Mammary microvascular endothelial cell (primary cell): Measurements from ENCODE around the gene NANOS1. TPM values are rescaled to one million over a fixed set of nuclear protein-coding genes. Genes with fewer than 3 reads are reported as not detected.

Experiments used
- total RNA-seq: library from RNA; depleted of rRNA; stranded (reverse); fragments of >200 nt; gene quantifications from 2 replicates; pipeline ENCODE4 v1.2.3, GENCODE V29; 2015

Gene NANOS1
- total RNA-seq, result 0.13 and 0.25 TPM in 2 replicates

GRCh38 chr10:119029613-119030420 lies at the start of gene NANOS1:
Gene NANOS1 (plus strand): TSS chr10:119029714. CDS start chr10:119029802, 88 bp downstream.

GRCh38 chr10:119080521-119081259 lies 51.2 kb downstream of the NANOS1 start, which contains the start of gene EIF3A:
Gene EIF3A (minus strand): TSS chr10:119080817. CDS start chr10:119080676, 141 bp downstream.

Other genes starting within 250 kb of the NANOS1 start
- gene EIF3A, start 51.1 kb downstream of the NANOS1 start, total RNA-seq, result 80.8 and 80.9 TPM in 2 replicates
- 49.9 and 53.4 TPM in 2 replicates for gene DENND10, start 74.4 kb downstream of the NANOS1 start, total RNA-seq
- 18.8 and 36.4 TPM in 2 replicates for gene SFXN4, start 136.0 kb downstream of the NANOS1 start, total RNA-seq
- gene PRDX3, start 149.1 kb downstream of the NANOS1 start, total RNA-seq, result 234 and 236 TPM in 2 replicates
- gene GRK5, start 177.9 kb downstream of the NANOS1 start, total RNA-seq, result 27.1 and 31.2 TPM in 2 replicates